Muscle of back (tissue), 11 donors: Measurements from ENCODE around the gene COMMD3. TPM values are rescaled to one million over a fixed set of nuclear protein-coding genes. Genes with fewer than 3 reads are reported as not detected.
"Not testable (repeated sequence)": the region's sequence is repeated elsewhere in the genome, so short reads cannot be mapped to it uniquely, and the experiment has no call there.

ENCODE experiments used
- DNase-seq, 3 donors: peaks; one replicate each; pipeline versions ENCODE4 v3.0.0 to v3.0.0-alpha.2; 2013
- polyA plus RNA-seq, 10 donors: library from polyadenylated mRNA; unstranded; fragments of 120-200 nt; gene quantifications; one replicate each; pipeline ENCODE4 v1.2.1, GENCODE V29; 2013; ENCODE audit not compliant: insufficient read length in 10 of 10

Gene COMMD3
- polyA plus RNA-seq, 10 donors: 63.8 to 77.6 (median 69.1) TPM

- peak in 2 of 3 donors; percentile 54 to 90 for DNase-seq
Observed at GRCh38 chr10:22335173-22335933, 19.2 kb downstream of the COMMD3 start.

DNA sequence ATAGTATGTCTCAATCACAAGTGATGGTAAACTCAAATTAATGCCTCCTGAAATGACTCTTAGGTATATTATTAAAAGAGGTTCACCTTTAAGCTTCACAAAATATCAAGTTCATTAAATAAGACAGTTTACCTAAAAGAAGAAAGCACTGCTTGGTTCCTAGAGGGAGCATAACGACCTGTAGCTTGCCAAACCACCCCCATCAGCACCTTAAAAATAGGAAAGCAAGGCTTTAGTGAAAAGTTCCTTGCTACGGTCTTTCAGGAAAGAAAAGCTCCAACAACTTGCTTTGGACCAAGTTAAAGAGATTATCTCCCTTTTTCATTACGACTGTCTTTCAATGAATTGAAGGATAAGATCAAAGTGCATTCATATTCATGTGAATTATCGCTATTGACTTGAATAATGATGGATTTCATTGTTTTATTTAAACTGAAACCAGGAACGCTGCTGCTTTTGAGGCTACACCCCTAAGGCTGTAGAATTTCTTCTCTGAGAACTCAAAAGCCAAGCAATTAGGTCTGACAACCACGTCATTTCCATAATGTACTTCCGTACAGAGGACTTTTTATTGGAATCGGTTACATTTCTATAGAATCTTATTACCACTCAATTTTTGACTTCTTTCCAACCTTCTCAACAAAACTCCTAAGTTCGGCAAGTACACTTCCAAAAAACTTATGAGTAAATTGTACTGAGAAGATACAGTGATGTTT is 22.2 kb downstream of the COMMD3 start:
- DNase-seq: peak in 1 of 3 donors; percentile 67

- no peak for DNase-seq
Observed at GRCh38 chr10:22338931-22339330, 22.7 kb downstream of the COMMD3 start.

DNA sequence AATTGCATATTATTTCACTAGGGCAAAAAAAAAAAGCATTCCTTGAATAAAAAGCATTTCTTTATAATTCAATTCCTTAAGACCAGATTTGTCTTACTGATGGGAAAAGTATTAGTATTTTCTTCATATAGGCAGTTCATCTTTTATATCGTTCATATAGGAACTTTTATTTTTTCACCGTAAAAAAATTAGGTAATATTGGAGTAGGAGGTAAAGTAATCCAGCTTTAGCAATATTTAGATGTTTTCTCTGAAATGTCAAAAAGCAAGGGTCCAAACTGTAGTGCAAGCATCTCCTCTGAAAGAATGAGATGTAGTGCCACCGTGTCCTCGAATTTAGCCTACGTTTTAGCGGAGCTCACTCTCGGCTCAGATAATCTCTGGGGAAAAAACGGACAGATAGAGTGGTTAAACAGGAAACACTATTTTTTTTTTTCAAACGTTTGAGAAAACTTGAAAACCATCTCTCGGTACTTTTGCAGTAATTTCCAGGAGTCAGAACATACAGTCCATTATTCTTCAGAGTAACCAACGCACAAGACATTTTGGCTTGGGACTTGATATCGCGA is 23.7 kb downstream of the COMMD3 start:
- DNase-seq: no peak

DNA sequence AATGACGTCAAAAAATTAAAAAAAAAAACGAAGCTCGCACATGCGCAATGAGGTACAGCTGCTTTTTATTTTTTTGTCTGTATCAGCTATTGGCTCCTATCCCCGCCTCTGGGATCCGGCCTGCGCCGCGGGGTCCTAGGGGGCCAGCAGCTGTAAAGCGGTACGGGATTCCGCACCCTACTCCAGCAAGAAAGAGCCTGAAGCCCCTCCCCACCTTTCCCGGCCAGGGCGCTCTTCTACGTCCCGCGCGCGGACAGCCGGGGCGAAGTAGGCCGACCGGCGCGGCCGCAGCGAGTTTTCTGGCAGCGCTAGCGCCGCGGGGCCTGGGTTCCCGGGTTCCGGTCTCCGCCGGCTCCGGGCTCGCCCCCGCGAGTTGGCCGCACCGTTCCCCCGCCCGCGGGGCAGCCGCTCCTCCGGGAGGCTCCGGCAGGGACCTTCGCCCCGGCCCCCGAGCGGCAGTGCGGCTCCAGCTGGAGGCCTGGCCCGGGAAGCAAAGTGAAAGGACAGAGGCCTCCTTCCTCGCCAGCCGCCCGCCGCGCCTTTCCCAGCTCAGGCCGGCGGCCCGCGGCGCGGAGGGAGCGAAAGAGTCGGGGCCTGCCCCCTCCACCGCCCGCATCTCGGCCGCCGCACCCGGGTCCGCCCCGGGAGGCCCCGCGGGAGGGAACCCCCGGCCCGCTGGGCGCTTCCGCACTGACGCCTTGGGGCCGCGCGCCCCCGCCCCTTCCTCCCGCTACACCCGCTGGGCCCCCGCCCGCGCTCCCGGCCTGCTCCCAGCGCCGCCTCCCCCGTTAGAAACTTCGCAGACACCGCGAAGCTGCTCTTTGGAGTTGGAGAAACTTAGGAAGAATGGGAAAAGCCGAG is 24.4 kb downstream of the COMMD3 start:
- DNase-seq: peak; percentile 82 to 94 (median 85)

DNA sequence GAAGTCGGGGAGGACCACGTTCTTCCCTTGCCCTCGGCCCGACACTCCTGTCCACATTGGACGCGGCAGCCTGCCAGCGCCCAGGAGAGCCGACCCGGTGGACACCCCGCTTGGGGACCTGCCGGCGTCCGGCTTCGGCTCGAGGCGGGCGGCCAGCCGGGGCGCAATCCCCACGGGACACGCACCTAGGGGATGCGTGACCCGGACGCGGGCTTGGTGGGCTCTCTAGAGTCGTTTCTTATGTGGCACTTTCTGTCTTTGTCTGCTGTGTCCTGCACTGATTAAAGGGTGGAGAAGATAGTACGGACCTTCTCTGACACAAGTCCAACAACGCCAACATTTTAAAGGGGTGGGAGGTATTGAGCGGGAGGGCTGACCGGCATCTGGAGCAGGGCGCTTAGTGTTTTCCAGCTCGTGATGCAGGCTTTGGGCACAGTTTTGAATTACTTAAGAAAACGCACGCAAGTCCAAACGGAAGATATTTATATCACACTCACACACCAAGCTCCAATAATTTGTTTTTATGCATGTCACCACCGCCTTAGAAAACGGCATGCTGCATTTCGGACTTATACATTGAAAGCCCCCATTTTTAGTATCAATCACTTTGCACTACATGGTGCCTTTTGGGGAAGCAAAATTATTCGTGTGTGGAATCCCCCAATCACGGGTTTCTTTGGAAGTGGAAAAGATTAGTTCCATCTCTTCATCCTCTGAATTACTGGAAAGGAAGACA is 25.2 kb downstream of the COMMD3 start:
- DNase-seq: peak in 2 of 3 donors; percentile 27 to 83

DNA sequence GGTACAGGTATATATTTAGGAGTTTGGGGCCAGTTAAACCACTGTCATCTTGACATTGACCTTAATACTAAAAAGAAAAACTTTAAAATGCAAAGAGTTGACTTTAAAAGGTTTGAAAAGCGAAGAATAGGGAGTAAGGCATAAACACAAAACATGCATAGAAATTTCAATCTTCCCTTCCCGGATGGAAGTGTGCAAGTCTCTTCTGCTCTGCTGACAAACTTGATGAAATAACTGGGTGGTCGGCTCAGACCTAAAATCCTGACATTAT is 25.7 kb downstream of the COMMD3 start:
- DNase-seq: peak in 1 of 3 donors; percentile 68

DNA sequence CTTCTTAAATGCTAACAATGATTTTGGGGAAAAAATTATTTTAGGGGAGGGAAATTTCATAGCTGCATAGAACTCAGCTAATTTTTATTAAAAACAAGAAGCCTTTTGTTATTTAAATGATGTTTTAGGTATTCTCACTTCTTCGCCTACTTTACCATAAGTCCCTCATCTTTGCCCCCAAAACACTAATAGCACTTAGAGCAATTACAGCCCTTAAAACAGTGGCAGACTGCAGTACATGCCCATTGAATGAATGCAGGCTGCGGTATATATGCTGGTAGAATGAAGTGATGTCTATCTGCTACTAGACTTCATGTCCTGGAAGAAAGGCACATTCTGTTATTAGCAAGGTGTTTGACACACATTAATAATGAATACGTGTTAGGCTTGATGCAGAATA is 26.2 kb downstream of the COMMD3 start:
- peak in 2 of 3 donors; percentile 18 to 71 for DNase-seq

DNA sequence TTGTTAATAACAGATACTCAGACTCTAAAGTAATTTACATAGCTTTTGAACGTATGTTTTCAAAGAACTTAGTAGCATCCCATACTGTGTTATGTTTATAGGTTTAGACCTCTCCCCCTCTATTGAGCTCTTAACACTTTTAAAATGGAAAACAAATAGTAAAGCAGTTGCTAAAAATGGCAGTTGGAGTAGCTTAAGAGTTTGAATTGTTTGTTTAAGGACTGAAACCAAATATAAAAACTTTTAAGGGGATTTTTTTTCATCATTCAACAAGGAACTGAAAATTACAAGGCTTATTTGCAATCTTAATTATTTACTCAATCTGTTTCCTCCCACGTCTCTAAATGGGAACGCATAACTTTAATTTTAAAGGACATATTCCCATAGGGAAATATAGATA is 27.5 kb downstream of the COMMD3 start:
- peak in 1 of 3 donors; percentile 51 for DNase-seq

- peak in 2 of 3 donors; percentile 11 to 64 for DNase-seq
Observed at GRCh38 chr10:22344249-22344648, 28.1 kb downstream of the COMMD3 start.

GRCh38 chr10:22344781-22345300 is 28.7 kb downstream of the COMMD3 start:
- peak in 1 of 3 donors; percentile 64 for DNase-seq

- DNase-seq: peak in 1 of 3 donors; percentile 29
Observed at GRCh38 chr10:22345301-22346095, 29.3 kb downstream of the COMMD3 start, which contains the start of gene SPAG6. Gene SPAG6 (plus strand): TSS chr10:22345496. CDS start chr10:22345612, 116 bp downstream.

DNA sequence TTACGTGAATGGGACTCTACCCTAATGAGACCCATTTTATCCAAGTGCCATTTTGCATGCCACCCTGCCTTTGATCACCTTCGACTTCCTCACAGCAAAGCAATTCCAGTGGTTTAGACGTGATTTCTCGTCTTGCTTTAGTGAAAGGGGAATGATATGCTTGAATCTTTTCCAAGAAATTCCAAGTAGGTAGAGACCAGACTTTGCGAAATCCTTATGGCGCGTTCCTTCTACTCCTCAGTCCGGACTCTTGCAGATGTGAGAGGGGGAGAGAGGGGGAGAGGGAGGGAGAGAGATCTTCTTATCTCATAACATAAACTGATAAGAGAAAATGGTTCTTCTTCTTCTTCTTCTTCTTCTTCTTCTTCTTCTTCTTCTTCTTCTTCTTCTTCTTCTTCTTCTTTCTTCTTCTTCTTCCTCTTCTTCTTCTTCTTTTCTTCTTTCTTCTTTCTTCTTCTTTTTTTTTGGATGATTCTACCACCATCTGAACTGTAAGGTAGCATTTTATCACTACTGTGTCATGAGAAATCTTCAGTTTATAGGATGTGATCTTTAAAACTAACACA is 30.0 kb downstream of the COMMD3 start:
- DNase-seq: peak in 1 of 3 donors; percentile 36

DNA sequence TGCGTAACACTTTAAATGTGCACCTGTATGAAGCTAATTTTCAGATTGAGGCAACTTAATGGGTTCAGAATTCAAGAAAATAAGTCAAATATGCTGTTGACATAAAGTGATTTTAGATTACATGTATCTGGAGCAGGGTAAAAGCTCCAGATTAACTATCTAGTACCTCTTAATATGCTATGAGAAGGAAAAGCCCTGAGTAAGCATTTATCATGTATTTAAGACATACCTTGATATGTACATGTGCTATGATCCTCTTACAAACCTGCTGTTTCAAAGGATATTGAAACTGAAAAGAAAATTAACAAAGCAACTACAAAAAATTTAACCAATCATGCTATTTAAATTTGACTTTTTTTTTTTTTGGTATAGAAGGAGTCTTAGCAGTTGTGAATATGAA is 33.6 kb downstream of the COMMD3 start:
- DNase-seq: no peak

DNA sequence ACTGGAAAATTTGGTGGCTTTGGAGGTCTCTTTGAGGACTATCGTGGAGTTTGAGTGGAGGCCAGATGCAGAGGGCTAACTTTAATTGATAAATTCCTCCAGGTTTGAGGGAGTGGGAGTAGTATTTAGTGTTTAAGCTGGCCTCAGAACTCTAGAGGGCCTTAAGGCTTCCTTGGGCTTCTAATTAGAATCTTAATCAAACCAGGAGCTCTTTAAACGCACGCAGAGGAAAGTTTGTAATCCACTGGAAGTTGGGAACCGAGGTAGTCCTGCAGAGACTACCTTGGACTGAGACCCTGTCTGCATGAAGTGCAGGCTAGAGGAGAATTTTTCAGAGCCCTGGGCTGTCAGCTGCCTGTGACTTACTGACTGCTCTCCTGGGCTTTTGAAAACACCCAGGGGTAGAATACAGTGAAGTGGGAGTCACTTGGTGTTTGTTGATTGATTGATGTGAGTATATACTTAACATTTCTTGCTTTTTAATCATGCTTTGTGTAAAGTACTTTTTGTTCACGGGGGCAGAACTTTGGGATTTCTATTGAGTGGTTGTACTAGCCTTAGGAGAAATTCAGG is 35.0 kb downstream of the COMMD3 start:
- no peak for DNase-seq

- DNase-seq: no peak
Observed at GRCh38 chr10:22356324-22356873, 40.2 kb downstream of the COMMD3 start.

GRCh38 chr10:22357770-22358169 is 41.6 kb downstream of the COMMD3 start:
- DNase-seq: not testable (repeated sequence)

DNA sequence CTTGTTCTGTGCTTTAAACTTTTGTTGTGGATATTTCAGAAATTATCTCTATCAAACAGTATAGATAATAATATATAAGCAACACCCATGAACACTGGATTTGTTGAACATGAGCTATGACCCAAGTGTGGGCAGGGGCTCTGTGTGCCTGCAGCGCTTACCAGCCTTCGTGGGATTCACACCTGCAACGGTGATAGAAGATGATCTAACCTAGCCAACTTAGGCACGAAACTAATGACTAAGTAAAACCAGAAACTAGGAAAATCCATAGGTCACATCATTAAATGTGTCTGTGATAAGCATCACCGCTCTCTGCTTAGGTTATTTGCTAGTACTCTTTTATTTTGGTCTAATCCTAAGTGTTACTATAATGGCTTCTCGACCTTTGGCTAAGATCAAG is 47.1 kb downstream of the COMMD3 start:
- no peak for DNase-seq
